Fibroblast of peridontal ligament (primary cell): ENCODE results near the gene ZFP36L1.

Experiments used
- DNase-seq: peaks from one replicate; pipeline ENCODE4 v3.0.0-alpha.2; 2010; ENCODE audit errors: extremely low read depth

ZFP36L1 gene, protein sequence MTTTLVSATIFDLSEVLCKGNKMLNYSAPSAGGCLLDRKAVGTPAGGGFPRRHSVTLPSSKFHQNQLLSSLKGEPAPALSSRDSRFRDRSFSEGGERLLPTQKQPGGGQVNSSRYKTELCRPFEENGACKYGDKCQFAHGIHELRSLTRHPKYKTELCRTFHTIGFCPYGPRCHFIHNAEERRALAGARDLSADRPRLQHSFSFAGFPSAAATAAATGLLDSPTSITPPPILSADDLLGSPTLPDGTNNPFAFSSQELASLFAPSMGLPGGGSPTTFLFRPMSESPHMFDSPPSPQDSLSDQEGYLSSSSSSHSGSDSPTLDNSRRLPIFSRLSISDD

DNA sequence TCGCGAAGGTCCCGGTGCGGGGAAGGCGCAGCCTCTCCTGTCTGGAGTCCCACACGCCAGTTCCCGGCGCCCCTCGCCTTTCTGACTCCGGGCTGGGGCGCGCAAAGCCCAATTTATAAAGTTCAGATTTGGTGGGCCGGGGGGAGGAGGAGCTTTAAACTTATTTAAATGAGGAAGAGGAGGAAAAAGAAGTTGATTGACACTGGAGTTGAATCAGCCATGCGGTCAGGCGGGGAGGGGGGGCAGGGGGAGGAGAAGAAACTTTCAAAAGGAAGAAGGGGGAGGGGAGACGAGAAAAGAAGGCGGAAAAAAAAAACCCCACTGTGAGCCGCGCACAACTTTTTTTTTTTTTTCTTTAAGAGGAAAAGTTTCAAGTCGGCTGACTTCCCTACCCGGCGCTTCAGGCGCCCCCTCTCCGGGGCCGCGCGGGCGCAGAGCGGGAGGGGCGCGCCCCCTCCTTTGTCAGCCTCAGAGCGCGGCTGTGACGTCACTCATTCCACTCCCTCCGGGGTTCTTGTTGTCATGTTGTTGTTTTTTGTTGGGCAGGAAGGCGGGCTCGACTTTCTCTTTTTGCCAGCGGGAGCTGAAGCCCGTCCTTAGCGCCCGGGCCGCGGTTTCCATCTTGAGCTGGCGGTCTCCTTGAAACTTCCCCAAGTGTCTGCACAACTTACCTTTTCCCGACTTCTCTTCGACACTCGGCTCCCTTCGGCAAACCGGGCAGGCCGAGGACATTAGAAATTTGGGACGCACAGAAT lies at the start of gene ZFP36L1:
Gene ZFP36L1, minus strand, starts transcription at position 89 of the 755 bp plus-strand sequence. CDS start 129 bp downstream, outside the sequence.
- DNase-seq, result peak; percentile 97

DNA sequence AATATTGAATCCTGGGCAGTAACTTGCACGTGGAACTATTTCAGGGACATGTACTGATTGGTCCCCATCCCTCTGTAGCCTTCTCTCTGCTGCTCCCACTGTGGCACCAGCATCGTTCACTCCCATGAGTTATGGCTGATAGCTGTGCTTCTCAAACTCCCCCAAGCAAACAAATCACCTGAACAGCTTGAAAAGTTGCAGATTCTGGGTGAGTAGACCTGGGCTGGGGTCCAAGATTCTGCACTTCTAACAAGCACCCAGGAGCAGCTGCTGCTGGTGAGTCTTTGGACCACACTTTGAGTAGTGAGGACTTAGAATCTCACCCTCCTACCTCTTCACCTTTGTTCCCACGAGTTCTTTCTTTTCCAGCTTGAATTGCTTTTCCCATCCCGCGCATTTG lies 49.4 kb upstream of the ZFP36L1 start:
- no peak for DNase-seq

DNA sequence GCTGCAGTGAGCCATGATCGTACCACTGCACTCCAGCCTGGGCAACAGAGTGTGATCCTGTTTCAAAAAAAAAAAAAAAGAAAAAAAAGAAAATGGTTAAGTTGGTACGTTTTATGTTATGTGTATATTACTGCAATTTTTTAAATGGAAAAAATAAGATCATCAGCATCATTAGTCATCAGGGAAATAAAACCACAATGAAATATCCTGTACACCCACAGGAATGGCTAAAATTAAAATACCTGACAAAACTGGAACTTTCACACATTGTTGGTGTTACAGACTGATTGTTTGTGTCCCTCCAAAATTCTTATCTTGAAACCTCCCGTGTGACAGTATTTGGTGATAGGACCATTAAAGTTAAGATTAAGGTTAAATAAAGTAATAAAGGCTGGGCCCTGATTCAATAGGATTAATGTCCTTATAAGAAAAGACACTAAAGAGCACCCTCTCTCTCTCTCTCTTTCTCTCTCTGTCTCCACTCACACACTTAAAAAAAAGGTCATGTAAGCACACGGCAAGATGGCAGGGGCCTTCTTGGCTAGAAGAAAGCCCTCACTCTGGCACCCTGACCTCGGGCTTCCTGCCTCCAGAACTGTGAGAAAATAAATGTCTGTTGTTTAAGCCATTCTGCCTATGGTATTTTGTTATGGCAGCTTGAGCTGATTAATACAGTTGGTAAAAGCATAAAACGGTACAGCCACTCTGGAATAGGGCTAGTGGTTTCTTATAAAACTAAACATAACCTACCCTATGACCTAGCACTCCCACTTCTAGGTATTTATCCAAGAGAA lies 48.3 kb upstream of the ZFP36L1 start:
- DNase-seq, result peak; percentile 41

DNA sequence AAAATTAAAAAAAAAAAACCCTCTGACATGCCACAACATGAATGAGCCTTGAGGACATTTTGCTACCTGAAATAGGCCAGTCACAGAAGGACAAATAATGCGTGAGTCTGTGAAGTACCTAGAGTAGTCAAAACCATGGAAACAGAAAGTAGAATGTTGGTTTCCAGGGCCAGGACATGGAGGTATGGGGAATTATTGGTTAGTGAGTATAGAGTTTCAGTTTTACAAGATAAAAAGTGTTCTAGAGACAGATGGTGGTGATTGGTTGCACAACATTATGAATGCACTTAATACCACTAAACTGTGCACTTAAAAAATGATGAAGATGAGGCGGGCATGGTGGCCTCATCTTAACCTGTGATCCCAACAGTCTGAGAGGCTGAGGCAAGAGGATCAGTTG lies 47.6 kb upstream of the ZFP36L1 start:
- no peak for DNase-seq

DNA sequence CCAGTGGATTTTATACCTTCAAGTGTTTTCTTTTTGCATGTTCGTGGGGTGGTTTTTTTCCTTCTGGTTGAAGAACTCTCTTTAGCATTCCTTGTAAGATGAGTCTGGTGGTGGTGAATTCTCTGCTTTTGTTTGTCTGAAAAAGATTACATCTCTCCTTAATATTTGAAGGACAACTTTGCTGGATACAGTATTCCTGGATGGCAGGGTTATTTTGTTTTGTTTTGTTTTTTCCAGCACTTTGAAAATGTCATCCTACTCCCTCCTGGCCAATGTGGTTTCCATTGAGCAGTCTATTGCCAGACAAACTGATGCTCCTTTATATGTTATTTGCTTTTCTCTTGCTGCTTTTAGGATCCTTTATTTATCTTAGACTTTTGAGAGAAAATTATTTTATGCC lies 43.2 kb upstream of the ZFP36L1 start:
- no peak for DNase-seq

DNA sequence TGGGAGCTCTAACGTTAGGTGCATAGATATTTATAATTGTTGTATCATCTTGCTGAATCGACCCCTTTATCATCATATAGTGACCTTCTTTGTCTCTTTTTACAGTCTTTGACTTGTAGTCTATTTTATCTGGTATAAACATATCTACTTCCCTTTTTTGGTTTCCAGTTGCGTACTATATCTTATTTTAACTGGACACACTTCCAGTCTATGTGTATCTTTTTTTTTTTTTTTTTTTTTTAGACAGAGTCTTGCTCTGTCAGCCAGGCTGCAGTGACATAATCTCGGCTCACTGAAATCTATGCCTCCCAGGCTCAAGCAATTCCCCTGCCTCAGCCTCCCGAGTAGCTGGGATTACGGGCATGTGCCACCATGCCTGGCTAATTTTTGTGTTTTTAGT lies 41.9 kb upstream of the ZFP36L1 start:
- no peak for DNase-seq

DNA sequence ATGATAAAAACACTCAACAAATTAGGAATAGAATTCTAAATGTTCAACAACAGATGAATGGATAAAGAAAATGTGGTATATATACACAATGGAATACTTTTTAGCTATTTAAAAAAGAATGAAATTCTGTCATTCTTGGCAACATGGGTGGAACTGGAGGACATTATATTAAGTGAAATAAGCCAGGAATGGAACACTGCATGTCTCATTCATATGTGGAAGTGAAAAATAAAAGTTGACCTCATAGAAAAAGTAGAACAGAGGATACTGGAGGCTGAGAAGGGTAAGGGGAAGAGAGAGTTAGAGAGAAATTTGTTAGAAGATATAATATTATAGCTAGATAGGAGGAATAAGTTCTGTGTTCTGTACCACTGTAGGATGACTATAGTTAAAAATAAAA lies 35.8 kb upstream of the ZFP36L1 start:
- DNase-seq, result no peak

DNA sequence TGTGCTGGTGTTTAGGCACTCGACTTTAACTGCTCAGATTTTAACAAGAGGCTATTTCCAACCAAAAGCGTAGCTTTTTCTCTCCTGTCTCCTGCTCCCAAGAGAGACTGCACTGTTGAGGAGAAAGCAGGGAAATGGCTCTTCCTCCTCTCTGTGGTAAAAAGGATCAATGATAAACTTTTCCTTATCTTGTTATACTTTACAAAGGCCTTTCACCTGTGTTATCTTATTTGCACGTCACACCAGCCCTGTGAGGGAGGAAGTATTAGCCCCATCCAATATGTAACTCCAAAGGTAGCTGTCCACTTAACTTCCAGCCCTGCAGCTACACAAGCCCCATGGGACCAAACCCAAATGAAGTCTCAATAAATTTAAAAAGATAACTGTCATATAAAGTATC lies 32.9 kb upstream of the ZFP36L1 start:
- no peak for DNase-seq

DNA sequence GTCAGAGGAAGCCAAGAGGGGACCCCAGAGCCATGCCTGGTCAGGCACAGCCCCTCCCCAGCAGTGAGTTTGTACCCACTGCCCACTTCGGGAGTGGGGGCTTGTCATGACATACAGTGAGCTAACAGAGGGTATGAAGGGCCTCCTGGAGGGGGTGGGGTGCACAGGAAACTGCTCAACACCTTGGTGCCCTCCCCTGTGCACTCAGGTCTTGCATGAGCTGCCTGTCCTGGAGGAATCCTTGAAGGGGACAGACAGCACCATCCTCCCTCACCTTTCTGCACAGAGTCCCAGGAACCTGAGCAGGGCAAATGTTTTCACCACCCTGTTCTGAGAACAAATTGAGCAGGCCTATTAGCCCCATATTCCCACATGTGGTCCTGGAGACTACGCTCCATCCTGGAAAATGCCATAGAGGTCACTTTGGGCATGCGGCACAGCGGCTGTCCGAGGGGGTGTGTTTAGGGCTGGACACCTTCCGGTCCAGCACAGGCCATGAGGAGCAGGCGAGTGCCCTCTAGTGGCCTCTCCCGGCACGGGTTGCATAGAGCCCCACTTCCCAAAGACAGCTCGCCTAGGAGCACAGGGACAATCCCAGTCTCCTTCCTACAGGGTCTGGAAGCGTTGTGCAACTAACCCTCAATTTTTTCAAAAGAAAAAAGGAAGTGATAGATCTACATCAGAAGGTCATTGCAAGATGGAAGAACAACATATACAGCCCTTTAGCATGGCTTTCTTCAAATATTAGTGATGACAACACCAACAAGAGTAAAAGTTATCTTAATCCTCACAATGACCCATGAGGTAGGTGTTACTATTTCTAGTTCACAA lies 31.9 kb upstream of the ZFP36L1 start:
- peak; percentile 55 for DNase-seq

DNA sequence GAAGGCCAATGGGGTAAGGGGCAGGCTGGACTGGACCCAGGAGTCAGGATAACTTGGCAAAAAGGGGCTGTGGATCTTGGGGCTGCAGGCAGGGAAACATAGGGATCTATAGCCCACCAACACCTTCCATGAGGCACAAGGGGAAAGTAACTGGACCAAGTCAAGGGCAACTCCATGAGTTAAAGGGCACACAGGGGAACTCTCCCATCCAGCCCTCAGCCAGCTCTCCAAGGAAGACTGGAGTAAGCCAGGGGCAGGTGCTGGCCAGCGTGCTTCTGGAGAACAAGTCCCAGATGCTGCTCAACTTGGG lies 31.3 kb upstream of the ZFP36L1 start:
- DNase-seq, result no peak

DNA sequence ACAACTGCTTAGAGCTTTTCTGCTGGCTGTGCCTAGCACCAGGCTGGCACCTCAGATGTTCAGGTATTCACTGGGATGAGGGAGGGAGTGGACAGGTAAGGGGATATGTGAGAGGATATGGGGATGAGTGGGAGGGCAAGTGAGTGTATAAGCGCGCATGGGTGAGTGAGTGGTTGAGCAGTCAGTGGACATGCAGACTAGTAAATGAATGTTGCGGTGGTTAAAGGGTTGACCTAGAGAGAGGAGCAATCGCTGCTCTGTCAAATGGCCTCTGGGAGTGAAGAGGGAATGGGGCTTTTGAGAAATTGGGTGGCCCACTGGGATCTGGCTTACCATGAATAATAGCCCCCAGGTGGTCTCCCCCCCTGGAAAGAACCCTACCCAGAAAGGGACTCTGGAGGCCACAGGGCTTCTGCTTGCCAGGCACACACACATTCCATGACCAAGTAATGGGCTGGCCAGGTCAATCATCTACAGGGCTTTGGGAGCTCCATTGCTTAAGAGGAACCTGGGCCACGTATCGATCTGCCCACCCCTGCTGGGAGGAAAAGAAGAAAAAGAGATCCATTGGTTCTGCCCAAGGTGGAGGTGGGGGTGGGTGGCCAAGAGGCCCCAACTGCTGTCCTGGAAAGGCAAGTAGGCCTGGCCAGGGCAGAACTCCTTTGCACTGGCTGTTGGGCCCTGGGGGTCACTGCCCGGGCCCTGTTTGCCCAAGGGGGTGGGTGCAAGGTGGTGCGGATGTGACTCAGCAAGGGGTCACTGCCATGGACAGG lies 30.8 kb upstream of the ZFP36L1 start:
- DNase-seq, result no peak

DNA sequence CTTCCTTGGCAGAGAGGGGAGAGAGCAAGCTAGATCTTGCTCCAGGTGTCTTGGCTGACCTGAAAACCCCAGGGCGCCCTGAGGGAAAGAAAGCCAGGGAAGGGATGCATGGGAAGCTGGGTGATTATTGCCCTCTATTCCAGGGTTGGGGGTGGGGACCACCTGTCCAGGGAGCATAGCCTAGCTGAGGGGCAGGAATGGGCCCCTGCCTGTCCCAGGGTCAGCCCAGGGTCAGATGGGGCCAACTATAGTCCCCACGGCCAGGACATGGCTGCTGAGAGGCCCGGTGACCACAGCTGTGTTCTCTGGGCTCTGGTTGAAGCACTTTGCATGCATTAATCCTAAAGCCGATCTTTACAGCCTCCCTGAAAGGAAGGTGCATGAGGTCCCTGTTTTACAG lies 30.1 kb upstream of the ZFP36L1 start:
- DNase-seq, result no peak

DNA sequence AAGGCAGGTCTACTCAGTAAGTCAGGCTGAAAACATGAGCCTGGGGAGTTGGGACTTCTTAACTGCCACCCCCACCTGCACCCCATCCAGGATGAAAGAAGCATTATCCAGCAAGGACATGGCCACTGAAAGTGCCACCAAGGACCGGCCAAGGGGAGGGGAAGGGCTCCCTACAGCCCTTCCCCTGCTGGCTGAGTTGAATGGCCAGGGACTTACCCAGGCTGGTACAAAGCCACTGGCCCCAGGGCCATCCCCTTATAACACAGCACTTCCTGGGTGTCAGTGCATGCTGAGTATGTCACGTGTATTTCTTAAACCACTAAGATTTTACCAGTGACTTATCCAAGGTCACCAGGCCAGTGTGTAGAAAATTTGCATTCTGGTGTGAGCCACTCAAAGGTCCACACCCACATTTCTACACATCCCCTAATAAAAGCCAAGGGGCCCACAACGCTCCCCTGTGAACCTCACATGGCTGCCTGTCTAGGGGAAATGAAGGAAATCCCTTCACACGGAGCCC lies 29.3 kb upstream of the ZFP36L1 start:
- no peak for DNase-seq

DNA sequence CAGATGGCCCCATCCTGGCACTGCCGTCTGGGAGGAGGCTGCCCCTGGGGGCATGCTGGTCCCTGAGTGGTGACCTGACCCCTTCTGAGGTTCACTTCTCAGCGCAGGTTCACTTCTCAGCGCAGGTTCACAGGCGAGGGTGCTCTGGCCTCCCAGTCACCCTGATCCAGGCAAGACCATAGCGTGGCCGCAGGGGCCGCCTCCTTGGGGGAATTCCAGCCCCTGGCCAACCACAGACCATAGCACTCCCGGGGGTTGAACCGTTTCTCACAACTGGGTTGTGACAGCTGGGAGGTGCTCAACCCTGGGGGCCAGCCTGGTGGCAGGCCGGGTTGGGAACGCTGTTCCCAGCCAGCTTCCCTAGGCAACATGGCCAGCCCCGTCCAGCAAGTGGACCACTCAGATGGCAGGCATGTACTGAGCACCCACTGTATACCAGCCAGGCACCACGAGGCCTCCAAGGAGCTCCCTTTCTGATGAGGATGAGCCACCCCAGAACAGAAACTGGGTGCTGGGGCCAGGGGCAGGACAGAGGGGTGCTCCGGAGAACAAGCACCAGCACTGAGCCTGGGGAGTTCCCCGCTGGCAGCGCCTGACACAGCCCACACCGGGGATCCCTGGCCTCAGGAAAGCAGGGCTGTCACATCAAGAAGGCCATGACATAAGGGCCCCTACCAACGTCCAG lies 28.3 kb upstream of the ZFP36L1 start:
- no peak for DNase-seq

DNA sequence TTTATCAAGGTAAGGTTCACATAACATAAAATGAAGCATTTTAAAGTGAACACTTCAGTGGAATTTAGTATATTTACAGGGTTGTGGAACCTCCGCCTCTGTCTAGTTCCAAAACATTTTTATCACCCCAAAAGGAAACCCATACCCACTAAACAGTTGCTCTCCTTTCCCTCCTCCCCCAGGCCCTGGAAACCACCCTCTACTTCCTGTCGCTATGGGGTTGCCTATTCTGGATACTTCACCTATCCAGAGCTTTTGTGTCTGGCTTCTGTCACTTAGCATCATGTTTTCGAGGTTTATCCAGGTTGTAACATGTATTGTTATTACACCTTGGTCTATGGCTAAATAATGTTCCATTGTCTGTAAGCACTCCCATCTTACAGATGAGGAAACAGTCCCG lies 27.7 kb upstream of the ZFP36L1 start:
- no peak for DNase-seq

DNA sequence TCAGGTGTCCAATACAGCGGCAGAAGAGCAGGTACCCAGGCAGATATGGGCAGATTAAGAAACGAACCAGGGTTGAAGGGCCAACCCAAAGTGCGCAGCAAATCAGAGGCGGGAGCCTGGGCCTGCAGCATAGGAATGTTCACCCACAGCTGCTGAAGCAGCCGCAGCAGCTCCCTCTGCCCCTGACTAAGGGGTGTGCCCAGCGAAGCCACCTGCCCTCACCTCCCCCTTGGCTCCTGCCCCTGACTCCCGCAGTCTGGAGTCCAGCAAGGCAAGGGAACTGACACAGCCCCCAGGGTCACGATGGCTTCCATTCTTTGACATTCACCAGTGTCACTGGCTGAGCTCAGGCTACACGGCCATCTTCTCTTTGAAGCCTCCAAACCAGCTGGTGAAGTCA lies 27.3 kb upstream of the ZFP36L1 start:
- DNase-seq, result no peak

DNA sequence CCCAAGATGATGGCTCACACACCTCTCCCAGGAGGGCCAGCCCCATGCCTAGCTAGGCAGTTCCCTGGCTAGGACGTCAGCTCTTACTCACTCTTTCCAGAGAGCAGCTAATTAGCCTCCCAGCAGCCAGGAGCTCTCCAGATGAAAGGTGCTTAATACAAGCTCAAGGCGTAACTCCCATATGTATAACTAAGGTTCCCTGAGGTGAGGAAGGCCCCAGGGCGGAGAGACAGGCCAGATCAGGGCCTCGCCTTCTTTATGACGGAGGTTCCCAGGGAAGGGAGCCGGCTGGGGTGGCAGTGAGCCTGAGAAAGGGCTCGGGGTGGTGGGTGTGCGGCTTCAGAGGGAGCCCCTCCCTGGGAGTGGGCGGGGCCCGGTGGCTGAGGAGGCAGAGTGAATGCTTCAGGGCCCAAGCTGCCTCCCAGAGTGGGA lies 26.4 kb upstream of the ZFP36L1 start:
- peak; percentile 79 for DNase-seq

DNA sequence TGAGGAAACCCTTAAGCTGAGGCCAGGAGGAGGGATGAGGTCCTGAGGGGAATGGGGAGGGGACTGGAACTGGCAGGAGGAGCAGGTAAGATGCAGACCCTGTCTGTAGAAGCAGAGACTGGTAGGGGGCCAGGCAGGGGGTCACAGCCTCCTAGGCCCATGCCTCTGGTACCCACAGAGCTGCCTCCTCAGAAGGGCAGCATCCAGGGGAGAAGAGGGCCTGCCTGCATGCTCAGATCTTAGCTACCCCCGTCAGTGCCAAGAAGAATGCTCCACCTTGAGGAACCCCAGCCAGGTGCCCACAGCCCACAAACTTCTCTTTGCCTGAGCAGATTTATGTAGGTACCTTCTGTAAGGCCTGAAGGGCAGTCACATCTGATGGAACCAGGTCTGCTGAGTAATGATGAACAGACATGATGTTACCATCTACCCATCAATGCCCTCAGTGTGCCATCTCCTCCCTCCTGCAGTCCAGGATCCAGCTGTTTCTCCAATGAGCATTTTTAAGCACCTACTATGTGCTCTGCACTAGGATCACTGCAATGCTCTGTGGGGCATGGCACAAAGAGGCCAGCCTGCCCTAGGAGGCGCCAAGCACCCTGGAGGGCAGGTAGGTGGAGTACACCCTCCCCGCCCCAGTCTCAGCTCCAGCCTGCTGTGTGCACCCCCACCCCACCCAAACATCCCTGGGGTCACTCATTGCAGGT lies 24.8 kb upstream of the ZFP36L1 start:
- DNase-seq, result no peak

DNA sequence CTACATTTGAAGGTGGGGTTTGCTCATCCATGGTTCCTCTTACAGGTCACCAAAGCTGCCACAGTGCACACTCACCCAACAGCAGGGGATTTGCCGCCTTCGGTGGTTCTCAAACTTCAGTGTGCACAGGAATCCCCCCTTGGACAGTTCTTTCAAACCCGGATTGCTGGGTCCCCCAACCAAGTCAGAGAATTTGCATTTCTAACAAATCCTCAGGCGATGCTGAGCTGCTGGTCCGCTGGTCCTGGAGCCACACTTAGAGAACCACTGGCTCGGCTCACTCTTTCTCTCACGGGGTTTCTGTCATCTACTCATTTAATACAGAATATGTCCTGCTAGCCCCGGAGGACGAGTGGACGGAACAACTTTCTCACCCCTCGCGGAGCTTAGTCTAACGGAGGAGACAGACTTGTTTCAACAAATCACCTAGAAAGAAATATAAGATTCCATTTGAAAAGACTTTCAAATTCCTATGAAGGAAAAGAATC lies 24.1 kb upstream of the ZFP36L1 start:
- no peak for DNase-seq
